Caco-2 (cell line): ENCODE measurements around the gene PIGV. TPM values are rescaled to one million over a fixed set of nuclear protein-coding genes. Genes with fewer than 3 reads are reported as not detected.
"Not testable (repeated sequence)": the region's sequence is repeated elsewhere in the genome, so short reads cannot be mapped to it uniquely, and the experiment has no call there.

Source experiments
- BruUV-seq: library from RNA; stranded (reverse); fragments of 400-500 nt; replicated peaks from 2 replicates; lab custom pipeline; 2021; lab: Mats Ljungman, UMichigan
- CTCF ChIA-PET: fragments of 300-600 bp; sonication (Branson Sonifier 250); formaldehyde crosslinking; loops from one replicate; lab custom pipeline; 2022; ENCODE audit warnings: antibody characterized with exemption; lab: Charles Lee
- POLR2A ChIA-PET: fragments of 300-600 bp; sonication (Branson Sonifier 250); formaldehyde crosslinking; loops from one replicate; lab custom pipeline; 2022; ENCODE audit warnings: antibody characterized with exemption; lab: Charles Lee
- DNase-seq, 2 experiments: peaks; one replicate each; pipeline versions ENCODE4 v3.0.0 to v3.0.0-alpha.2; 2020 to 2022
- H3K27me3 ChIP-seq: replicated peaks from 2 replicates; pipeline ENCODE4 v1.6.0; 2011; ENCODE audit warnings: low read length; ENCODE audit not compliant: control insufficient read depth, insufficient read depth
- H3K36me3 ChIP-seq: 2 replicates; pipeline ENCODE4 v1.5.1; 2011; ENCODE audit warnings: low read length; ENCODE audit not compliant: control insufficient read depth, insufficient read depth
- H3K4me1 ChIP-seq: fragments of 250-450 bp; sonication (Bioruptor Pico); 2 replicates; pipeline ENCODE4 v1.5.1; 2020; ENCODE audit warnings: mild to moderate bottlenecking
- H3K4me3 ChIP-seq: 2 replicates; pipeline ENCODE4 v1.5.1; 2011; ENCODE audit warnings: low read depth, mild to moderate bottlenecking, control low read depth, low read length
- H3K9me3 ChIP-seq: fragments of 250-450 bp; sonication (Bioruptor Pico); 2 replicates; pipeline ENCODE4 v1.5.1; 2020; ENCODE audit warnings: mild to moderate bottlenecking, moderate library complexity
- H3K27ac Mint-ChIP-seq: one replicate; pipeline ENCODE4 v1.8.0; 2022; ENCODE audit warnings: mixed read lengths; ENCODE audit not compliant: unreplicated experiment
- H3K27me3 Mint-ChIP-seq: one replicate; pipeline ENCODE4 v1.8.0; 2022; ENCODE audit warnings: mixed read lengths; ENCODE audit not compliant: insufficient read depth, unreplicated experiment
- H3K36me3 Mint-ChIP-seq: one replicate; pipeline ENCODE4 v1.8.0; 2022; ENCODE audit warnings: mild to moderate bottlenecking, mixed read lengths; ENCODE audit not compliant: insufficient read depth, unreplicated experiment
- H3K4me1 Mint-ChIP-seq: one replicate; pipeline ENCODE4 v1.8.0; 2022; ENCODE audit warnings: low read depth, mixed read lengths; ENCODE audit not compliant: unreplicated experiment
- H3K4me3 Mint-ChIP-seq: one replicate; pipeline ENCODE4 v1.8.0; 2022; ENCODE audit warnings: mild to moderate bottlenecking, moderate library complexity, mixed read lengths; ENCODE audit not compliant: unreplicated experiment
- H3K9me3 Mint-ChIP-seq: one replicate; pipeline ENCODE4 v1.8.0; 2022; ENCODE audit warnings: mixed read lengths; ENCODE audit not compliant: unreplicated experiment
- intact Hi-C: fragments of 100-400 bp; cut with micrococcal nuclease; formaldehyde crosslinking; loops from one replicate; pipeline ENCODE4 v1.10.0; 2022; ENCODE audit not compliant: unreplicated experiment
- total RNA-seq: library from RNA; stranded (reverse); gene quantifications from 2 replicates; pipeline ENCODE4 v1.2.3, GENCODE V29; 2022
- TF ChIP-seq, protein P1 (sequence below), 2 experiments: fragments of 200-600 bp in 1 of 2; IDR thresholded peaks; 1 replicate in 1 of 2; 2 replicates in 1 of 2; pipeline versions ENCODE4 v1.5.1 to v1.8.0; 2011 to 2022; ENCODE audit warnings: antibody characterized with exemption in 1 of 2, control low read depth in 1 of 2, inconsistent platforms in 1 of 2, low read depth in 1 of 2, low read length in 1 of 2, mild to moderate bottlenecking in 1 of 2, moderate library complexity in 1 of 2; ENCODE audit not compliant: insufficient read depth in 1 of 2, severe bottlenecking in 1 of 2, unreplicated experiment in 1 of 2

PIGV gene
- total RNA-seq, 1 experiment from 2014 or later = 10.0 TPM

DNA sequence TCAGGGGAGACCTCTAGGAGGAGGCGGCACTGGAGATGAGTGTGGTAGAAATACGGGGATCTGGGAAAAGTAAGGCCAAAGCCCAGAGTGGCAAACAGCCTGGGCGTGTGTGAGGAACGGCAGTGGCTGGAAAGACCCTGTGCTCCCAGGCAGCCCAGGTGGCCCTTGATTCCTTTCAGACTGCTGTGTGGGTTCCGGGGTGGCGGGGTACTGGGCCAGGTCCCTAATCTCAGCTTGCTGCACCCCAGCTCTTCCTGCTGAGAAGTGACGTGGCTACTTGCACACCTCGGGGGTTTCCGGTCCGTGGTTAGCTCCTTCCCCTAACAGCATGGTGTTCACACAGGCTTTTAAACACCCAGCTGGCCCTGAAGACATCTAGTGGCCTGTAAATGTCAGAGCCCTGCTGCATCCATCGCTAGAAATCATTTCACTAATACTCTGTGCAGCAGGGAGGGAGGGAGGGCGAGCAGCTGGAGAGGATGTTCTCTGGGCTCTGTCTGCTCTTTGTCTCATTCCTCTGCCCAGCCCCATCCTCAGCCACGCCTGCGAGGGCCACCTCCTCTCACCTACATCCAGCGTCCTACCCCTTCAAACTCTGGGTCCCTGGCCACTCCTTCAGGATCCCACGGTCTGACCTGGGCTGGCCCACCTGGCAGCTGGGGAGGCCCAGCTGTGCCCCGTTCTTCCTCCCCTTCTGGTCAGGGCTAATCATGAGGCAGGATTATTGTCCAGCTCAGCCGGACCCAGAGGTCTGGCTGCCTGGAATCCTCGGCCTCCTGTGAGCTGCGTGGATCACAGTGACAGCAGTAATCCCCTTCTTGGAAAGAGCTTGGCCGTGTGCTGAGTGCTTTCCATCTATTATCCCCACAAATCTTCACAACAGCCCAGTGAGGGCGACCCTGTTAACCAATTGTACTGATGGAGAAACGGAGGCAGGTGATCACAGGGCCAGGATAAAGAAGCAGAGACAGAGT lies 46.0 kb downstream of the PIGV start:
- no peak overlapping the region for H3K4me3 ChIP-seq
- no TSS peak for BruUV-seq
- H3K4me3 Mint-ChIP-seq = no peak overlapping the region
- no peak for DNase-seq
- TF ChIP-seq, protein P1, sequence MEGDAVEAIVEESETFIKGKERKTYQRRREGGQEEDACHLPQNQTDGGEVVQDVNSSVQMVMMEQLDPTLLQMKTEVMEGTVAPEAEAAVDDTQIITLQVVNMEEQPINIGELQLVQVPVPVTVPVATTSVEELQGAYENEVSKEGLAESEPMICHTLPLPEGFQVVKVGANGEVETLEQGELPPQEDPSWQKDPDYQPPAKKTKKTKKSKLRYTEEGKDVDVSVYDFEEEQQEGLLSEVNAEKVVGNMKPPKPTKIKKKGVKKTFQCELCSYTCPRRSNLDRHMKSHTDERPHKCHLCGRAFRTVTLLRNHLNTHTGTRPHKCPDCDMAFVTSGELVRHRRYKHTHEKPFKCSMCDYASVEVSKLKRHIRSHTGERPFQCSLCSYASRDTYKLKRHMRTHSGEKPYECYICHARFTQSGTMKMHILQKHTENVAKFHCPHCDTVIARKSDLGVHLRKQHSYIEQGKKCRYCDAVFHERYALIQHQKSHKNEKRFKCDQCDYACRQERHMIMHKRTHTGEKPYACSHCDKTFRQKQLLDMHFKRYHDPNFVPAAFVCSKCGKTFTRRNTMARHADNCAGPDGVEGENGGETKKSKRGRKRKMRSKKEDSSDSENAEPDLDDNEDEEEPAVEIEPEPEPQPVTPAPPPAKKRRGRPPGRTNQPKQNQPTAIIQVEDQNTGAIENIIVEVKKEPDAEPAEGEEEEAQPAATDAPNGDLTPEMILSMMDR (IDR thresholded peaks at IDR 0.05; ENCODE audit: insufficient read depth in 1 of 2, low read depth in 1 of 2, low read length in 1 of 2, severe bottlenecking in 1 of 2, unreplicated experiment in 1 of 2) = no peak
- CTCF ChIA-PET = no interaction called here
- H3K9me3 ChIP-seq = no peaks in the 10 kb centered on the region
- no peaks in the 10 kb centered on the region for H3K27me3 ChIP-seq
- POLR2A ChIA-PET = no interaction called here
- no peaks in the 10 kb centered on the region for H3K4me1 Mint-ChIP-seq
- peaks cover 7% of the 10 kb centered on the region for H3K36me3 Mint-ChIP-seq
- H3K27ac Mint-ChIP-seq = no peak overlapping the region
- no peaks in the 10 kb centered on the region for H3K4me1 ChIP-seq
- no peaks in the 10 kb centered on the region for H3K9me3 Mint-ChIP-seq
- H3K36me3 ChIP-seq = no peaks in the 10 kb centered on the region; the same call in 1 of the 2 replicates
- H3K27me3 Mint-ChIP-seq = no peaks in the 10 kb centered on the region
- intact Hi-C loops = no loop called here

DNA sequence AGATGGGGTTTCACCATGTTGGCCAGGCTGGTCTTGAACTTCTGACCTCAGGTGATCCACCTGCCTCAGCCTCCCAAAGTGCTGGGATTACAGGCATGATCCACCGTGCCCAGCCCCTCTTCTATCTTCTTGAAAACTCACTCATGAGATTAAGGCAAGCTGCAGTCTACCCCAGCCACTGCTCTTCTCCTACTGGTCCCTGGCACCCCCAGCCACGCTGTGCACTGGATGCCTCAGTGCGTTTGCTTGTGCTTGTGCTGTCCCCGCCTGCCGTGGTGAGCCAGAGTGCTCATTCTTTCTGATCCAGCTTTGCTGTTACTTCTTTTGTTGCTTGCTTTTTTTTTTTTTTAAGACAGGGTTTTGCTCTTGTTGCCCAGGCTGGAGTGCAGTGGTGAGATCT lies 49.9 kb downstream of the PIGV start:
- intact Hi-C loops, CTCF ChIA-PET, H3K36me3 ChIP-seq: not testable (repeated sequence)

GRCh38 chr1:26838474-26839338 lies 51.0 kb downstream of the PIGV start:
- ChIA-PET POLR2A (no interaction called here), CTCF (no interaction called here)
- Histone ChIP-seq H3K9me3 (no peaks in the 10 kb centered on the region), H3K4me1 (no peaks in the 10 kb centered on the region), H3K4me3 (no peak overlapping the region), H3K27me3 (no peaks in the 10 kb centered on the region), H3K36me3 (no peaks in the 10 kb centered on the region; the same call in 1 of the 2 replicates)
- BruUV-seq = no TSS peak
- TF ChIP-seq, protein P1 (IDR thresholded peaks at IDR 0.05; ENCODE audit: insufficient read depth in 1 of 2, low read depth in 1 of 2, low read length in 1 of 2, severe bottlenecking in 1 of 2, unreplicated experiment in 1 of 2) = no peak
- Mint-ChIP-seq H3K9me3 (no peaks in the 10 kb centered on the region), H3K4me3 (no peak overlapping the region), H3K27ac (no peak overlapping the region), H3K36me3 (peaks cover 7% of the 10 kb centered on the region), H3K4me1 (no peaks in the 10 kb centered on the region), H3K27me3 (no peaks in the 10 kb centered on the region)
- DNase-seq = no peak
- intact Hi-C loops = no loop called here

More for the DNA sequence above, 49.9 kb downstream of the PIGV start:
- H3K9me3 Mint-ChIP-seq, H3K4me3 ChIP-seq, H3K36me3 Mint-ChIP-seq, H3K4me3 Mint-ChIP-seq, H3K27me3 ChIP-seq, H3K27ac Mint-ChIP-seq, H3K4me1 Mint-ChIP-seq, H3K9me3 ChIP-seq, H3K4me1 ChIP-seq, H3K27me3 Mint-ChIP-seq, DNase-seq, POLR2A ChIA-PET, BruUV-seq: not testable (repeated sequence)
